Activated naive CD4-positive, alpha-beta T cell treated with anti-CD3 and anti-CD28 coated beads, Interleukin-2, amount 10 ng/mL, durations not matched to agents 7 days and 5 days (primary cell): Measurements from ENCODE around the gene MAP4K2.
A peak's percentile ranks its signal among the peaks of the same experiment; 100 is the strongest.

Experiments
- CTCF ChIA-PET: fragments of 350-600 bp; sonication (Branson Sonifier 250); formaldehyde crosslinking; loops from one replicate; lab custom pipeline; 2021; ENCODE audit warnings: antibody characterized with exemption; lab: Charles Lee
- DNase-seq: peaks from one replicate; pipeline ENCODE4 v3.0.0-alpha.2; 2020
- H3K27ac Mint-ChIP-seq: one replicate; pipeline ENCODE4 v1.8.0; 2021; ENCODE audit warnings: mild to moderate bottlenecking, moderate library complexity, mixed read lengths
- H3K27me3 Mint-ChIP-seq: one replicate; pipeline ENCODE4 v1.8.0; 2021; ENCODE audit warnings: mild to moderate bottlenecking, mixed read lengths
- H3K36me3 Mint-ChIP-seq: one replicate; pipeline ENCODE4 v1.8.0; 2021; ENCODE audit warnings: mixed read lengths
- H3K4me1 Mint-ChIP-seq: one replicate; pipeline ENCODE4 v1.8.0; 2021; ENCODE audit warnings: mixed read lengths
- H3K4me3 Mint-ChIP-seq: one replicate; pipeline ENCODE4 v1.8.0; 2021; ENCODE audit warnings: mild to moderate bottlenecking, moderate library complexity, mixed read lengths
- H3K9me3 Mint-ChIP-seq: one replicate; pipeline ENCODE4 v1.8.0; 2021; ENCODE audit warnings: mixed read lengths

MAP4K2 gene

GRCh38 chr11:64813826-64814225 lies 10.8 kb upstream of the MAP4K2 start:
- Mint-ChIP-seq H3K36me3 (peaks cover 2% of the 10 kb centered on the region), H3K4me1 (peaks cover 18% of the 10 kb centered on the region), H3K27ac (no peak overlapping the region), H3K4me3 (no peak overlapping the region), H3K9me3 (no peaks in the 10 kb centered on the region), H3K27me3 (peaks cover 5% of the 10 kb centered on the region)
- CTCF ChIA-PET: no interaction called here
- no peak for DNase-seq

GRCh38 chr11:64810891-64811272 lies 7.9 kb upstream of the MAP4K2 start:
- Mint-ChIP-seq H3K36me3 (peaks cover 22% of the 10 kb centered on the region), H3K4me1 (peaks cover 27% of the 10 kb centered on the region), H3K27ac (peak overlapping the region; percentile 92), H3K9me3 (no peaks in the 10 kb centered on the region), H3K4me3 (peak overlapping the region; percentile 98), H3K27me3 (no peaks in the 10 kb centered on the region)
- peak; percentile 77 for DNase-seq
- CTCF ChIA-PET: interaction anchor here (1.0 kb wide), 1 partner anchor 37 kb away, joined by 3 read pairs; no protein-coding TSS in a partner anchor

GRCh38 chr11:64810271-64810890 lies 7.4 kb upstream of the MAP4K2 start, which contains the start of gene MEN1:
Gene MEN1, minus strand, starts transcription at chr11:64810551. Its CDS starts 442 bp downstream, at chr11:64810109.
- peak; percentile 91 for DNase-seq
- peak within 1 kb of the TSS; percentile 98 for H3K4me3 Mint-ChIP-seq

GRCh38 chr11:64809781-64810241 lies 6.8 kb upstream of the MAP4K2 start:
- CTCF ChIA-PET: interaction anchor here (0.6 kb wide), 1 partner anchor 420 kb away, joined by 3 read pairs; no protein-coding TSS in a partner anchor
- Mint-ChIP-seq H3K4me3 (peak overlapping the region; percentile 98), H3K9me3 (no peaks in the 10 kb centered on the region), H3K36me3 (peaks cover 26% of the 10 kb centered on the region), H3K4me1 (peaks cover 27% of the 10 kb centered on the region), H3K27ac (peak overlapping the region; percentile 73), H3K27me3 (no peaks in the 10 kb centered on the region)
- DNase-seq: peak; percentile 40

More at GRCh38 chr11:64810271-64810890, 7.4 kb upstream of the MAP4K2 start, which contains the start of gene MEN1:
- H3K9me3 Mint-ChIP-seq: no peaks in the 10 kb centered on the region
- CTCF ChIA-PET: interaction anchor here (1.0 kb wide), 1 partner anchor 37 kb away, joined by 3 read pairs; no protein-coding TSS in a partner anchor
- peaks cover 27% of the 10 kb centered on the region for H3K4me1 Mint-ChIP-seq
- peak within 1 kb of the TSS; percentile 92 for H3K27ac Mint-ChIP-seq
- H3K27me3 Mint-ChIP-seq: no peaks in the 10 kb centered on the region
- peaks cover 26% of the 10 kb centered on the region for H3K36me3 Mint-ChIP-seq

GRCh38 chr11:64805481-64805880 lies 2.5 kb upstream of the MAP4K2 start:
- CTCF ChIA-PET: interaction anchor here (1.0 kb wide), 1 partner anchor 117 kb away, joined by 3 read pairs; no protein-coding TSS in a partner anchor
- H3K36me3 Mint-ChIP-seq: peaks cover 32% of the 10 kb centered on the region
- no peak overlapping the region for H3K27ac Mint-ChIP-seq
- no peak overlapping the region for H3K4me3 Mint-ChIP-seq
- H3K27me3 Mint-ChIP-seq: no peaks in the 10 kb centered on the region
- DNase-seq: no peak
- H3K9me3 Mint-ChIP-seq: no peaks in the 10 kb centered on the region
- peaks cover 48% of the 10 kb centered on the region for H3K4me1 Mint-ChIP-seq

GRCh38 chr11:64804346-64805210 lies 1.6 kb upstream of the MAP4K2 start:
- H3K9me3 Mint-ChIP-seq: no peaks in the 10 kb centered on the region
- H3K27ac Mint-ChIP-seq: peak overlapping the region; percentile 87
- H3K36me3 Mint-ChIP-seq: peaks cover 32% of the 10 kb centered on the region
- no peaks in the 10 kb centered on the region for H3K27me3 Mint-ChIP-seq
- CTCF ChIA-PET: interaction anchor here (0.8 to 2.0 kb wide), 4 partner anchors 17 to 116 kb away, joined by 3 to 5 read pairs (median 3); partner anchors contain the start of gene SF1
- no peak for DNase-seq
- peaks cover 43% of the 10 kb centered on the region for H3K4me1 Mint-ChIP-seq
- H3K4me3 Mint-ChIP-seq: peak overlapping the region; percentile 85

- Mint-ChIP-seq H3K27me3 (no peaks in the 10 kb centered on the region), H3K36me3 (peaks cover 35% of the 10 kb centered on the region), H3K27ac (peak overlapping the region; percentile 87), H3K4me3 (peak overlapping the region; percentile 85), H3K9me3 (no peaks in the 10 kb centered on the region), H3K4me1 (peaks cover 40% of the 10 kb centered on the region)
- CTCF ChIA-PET: interaction anchor here (0.6 to 2.0 kb wide), 4 partner anchors 16 to 43 kb away, joined by 3 to 5 read pairs (median 3); partner anchors contain the start of gene SF1
- no peak for DNase-seq
Observed at GRCh38 chr11:64803846-64804345, 882 bp upstream of the MAP4K2 start.

- Mint-ChIP-seq H3K36me3 (peaks cover 34% of the 10 kb centered on the region), H3K27me3 (no peaks in the 10 kb centered on the region), H3K9me3 (no peaks in the 10 kb centered on the region), H3K4me3 (peak overlapping the region; percentile 82), H3K4me1 (peaks cover 37% of the 10 kb centered on the region), H3K27ac (peak overlapping the region; percentile 83)
- CTCF ChIA-PET: interaction anchor here (1.0 to 2.0 kb wide), 2 partner anchors 10 to 15 kb away, joined by 3 to 5 read pairs; no protein-coding TSS in a partner anchor
- no peak for DNase-seq
Observed at GRCh38 chr11:64802370-64803157, 450 bp downstream of the MAP4K2 start.

GRCh38 chr11:64801561-64802369 lies 1.2 kb downstream of the MAP4K2 start:
- Mint-ChIP-seq H3K27me3 (no peaks in the 10 kb centered on the region), H3K9me3 (no peaks in the 10 kb centered on the region), H3K36me3 (peaks cover 29% of the 10 kb centered on the region), H3K4me3 (peak overlapping the region; percentile 82), H3K27ac (peak overlapping the region; percentile 83), H3K4me1 (peaks cover 36% of the 10 kb centered on the region)
- CTCF ChIA-PET: interaction anchor here (1.0 kb wide), 1 partner anchor 11 kb away, joined by 3 read pairs; no protein-coding TSS in a partner anchor
- peak; percentile 38 for DNase-seq

GRCh38 chr11:64801158-64801464 lies 1.9 kb downstream of the MAP4K2 start:
- peak overlapping the region; percentile 83 for H3K27ac Mint-ChIP-seq
- peaks cover 30% of the 10 kb centered on the region for H3K36me3 Mint-ChIP-seq
- DNase-seq: no peak
- peak overlapping the region; percentile 82 for H3K4me3 Mint-ChIP-seq
- H3K4me1 Mint-ChIP-seq: peaks cover 41% of the 10 kb centered on the region
- H3K27me3 Mint-ChIP-seq: no peaks in the 10 kb centered on the region
- CTCF ChIA-PET: interaction anchor here (0.6 kb wide), 1 partner anchor 149 kb away, joined by 3 read pairs; no protein-coding TSS in a partner anchor
- no peaks in the 10 kb centered on the region for H3K9me3 Mint-ChIP-seq

- peaks cover 47% of the 10 kb centered on the region for H3K4me1 Mint-ChIP-seq
Observed at GRCh38 chr11:64800303-64801157, 2.5 kb downstream of the MAP4K2 start.

More at GRCh38 chr11:64800303-64801157, 2.5 kb downstream of the MAP4K2 start:
- H3K27me3 Mint-ChIP-seq: no peaks in the 10 kb centered on the region
- H3K27ac Mint-ChIP-seq: peak overlapping the region; percentile 55
- H3K4me3 Mint-ChIP-seq: peak overlapping the region; percentile 82
- peaks cover 29% of the 10 kb centered on the region for H3K36me3 Mint-ChIP-seq
- no peak for DNase-seq
- CTCF ChIA-PET: interaction anchor here (0.6 kb wide), 1 partner anchor 148 kb away, joined by 3 read pairs; no protein-coding TSS in a partner anchor
- H3K9me3 Mint-ChIP-seq: no peaks in the 10 kb centered on the region
